ENCODE data around the gene NIPBL.
A peak's percentile ranks its signal among the peaks of the same experiment; 100 is the strongest.
"Not testable (repeated sequence)": the region's sequence is repeated elsewhere in the genome, so short reads cannot be mapped to it uniquely, and the experiment has no call there.

NIPBL gene

DNA sequence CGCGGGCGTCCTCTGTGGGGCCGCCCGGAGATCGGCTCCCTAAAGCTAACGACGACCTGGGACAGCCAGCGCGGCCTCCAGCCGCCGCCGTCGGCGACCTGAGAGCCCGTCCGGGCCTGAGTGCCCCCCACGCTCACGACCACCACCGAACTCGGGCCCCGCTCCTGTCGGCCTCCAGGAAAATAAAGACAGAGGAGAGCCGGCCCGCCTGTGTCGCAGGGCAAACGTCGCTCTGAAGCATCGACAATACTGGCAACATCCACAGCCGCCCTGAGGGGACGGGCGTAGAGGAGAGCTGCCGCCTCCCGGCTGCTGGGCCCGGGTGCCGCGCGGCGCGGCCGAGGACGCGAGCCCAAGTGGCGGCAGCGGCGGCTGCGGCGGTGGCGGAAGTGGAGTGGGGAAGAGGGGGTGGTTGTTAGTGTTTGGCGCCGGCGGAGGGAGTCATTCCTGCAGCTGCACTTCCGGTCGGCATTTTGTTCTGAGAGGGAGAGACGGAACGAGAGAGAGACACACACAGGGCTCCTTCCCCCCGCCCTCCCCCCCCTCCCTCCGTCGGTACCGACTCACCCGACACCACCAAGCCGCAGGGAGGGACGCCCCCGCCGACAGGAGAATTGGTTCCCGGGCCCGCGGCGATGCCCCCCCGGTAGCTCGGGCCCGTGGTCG lies at the start of gene NIPBL:
Gene NIPBL, plus strand, starts transcription at position 471 of the 666 bp plus-strand sequence. CDS start 76,928 bp downstream, outside the sequence.
- peak; percentile 61 to 72 (median 67) for DNase-seq (ENCODE audit: low read depth in 2 of 3, low spot score in 2 of 3)

DNA sequence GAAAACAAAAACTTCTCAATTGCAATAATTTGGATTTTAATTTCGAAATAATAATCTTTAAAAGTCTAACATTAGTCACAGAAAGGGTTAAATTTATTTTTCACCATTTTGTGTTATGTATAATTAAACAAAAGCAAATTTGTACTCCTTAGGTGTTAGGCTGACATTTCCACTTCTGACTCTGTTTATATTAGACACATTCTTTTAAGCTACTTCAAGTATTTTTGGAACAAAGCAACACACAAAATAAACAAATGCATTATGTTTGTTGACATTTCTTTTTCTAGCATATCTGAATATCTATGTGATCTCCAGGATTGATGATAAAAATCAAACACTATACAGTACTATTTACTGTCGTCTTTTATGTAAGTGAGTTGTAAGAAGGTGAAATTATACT lies 44.3 kb upstream of the NIPBL start:
- no peak for DNase-seq (ENCODE audit: low read depth in 2 of 3, low spot score in 2 of 3)

GRCh38 chr5:36836831-36837230 lies 39.7 kb upstream of the NIPBL start:
- no peak for DNase-seq (ENCODE audit: low read depth in 2 of 3, low spot score in 2 of 3)

DNA sequence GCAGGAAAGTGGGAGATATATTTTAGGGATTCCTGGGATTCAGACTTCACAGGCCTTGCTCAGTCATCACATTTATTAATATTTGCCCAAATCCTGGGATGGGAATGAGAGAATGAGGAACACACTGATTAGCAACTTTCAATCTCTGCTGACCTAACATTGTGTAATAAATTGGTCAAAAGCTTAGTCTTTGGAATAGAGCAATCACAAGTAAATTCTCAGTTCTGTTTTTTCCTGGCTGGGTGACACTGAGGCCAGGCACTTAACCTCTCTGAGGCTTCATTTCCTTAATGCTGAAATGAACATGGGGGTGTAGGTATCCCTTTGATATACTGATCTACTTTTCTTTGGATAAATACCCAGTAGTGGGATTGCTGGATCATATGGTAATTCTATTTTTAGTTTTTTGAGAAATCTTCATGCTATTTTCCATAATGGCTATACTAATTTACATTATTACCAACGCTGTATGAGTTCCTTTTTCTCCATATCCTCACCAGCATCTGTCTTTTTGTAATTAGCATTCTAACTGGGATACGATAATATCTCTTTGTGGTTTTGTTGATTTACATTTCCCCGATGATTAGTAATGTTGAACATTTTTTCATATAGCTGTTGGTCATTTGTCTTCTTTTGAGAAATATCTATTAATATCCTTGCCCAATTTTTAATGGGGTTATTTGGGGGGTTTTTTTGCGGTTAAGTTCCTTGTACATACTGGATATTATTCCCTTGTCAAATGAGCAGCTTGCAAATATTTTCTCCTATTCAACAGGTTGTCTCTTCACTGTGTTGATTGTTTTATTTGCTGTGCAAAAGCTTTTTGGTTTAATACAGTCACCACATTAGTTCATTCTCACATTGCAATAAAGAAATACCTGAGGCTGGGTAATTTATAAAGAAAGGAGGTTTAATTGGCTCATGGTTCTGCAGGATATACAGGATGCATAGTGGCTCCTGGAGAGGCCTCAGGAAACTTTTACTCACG lies 36.8 kb upstream of the NIPBL start:
- DNase-seq (ENCODE audit: low read depth in 2 of 3, low spot score in 2 of 3): no peak

DNA sequence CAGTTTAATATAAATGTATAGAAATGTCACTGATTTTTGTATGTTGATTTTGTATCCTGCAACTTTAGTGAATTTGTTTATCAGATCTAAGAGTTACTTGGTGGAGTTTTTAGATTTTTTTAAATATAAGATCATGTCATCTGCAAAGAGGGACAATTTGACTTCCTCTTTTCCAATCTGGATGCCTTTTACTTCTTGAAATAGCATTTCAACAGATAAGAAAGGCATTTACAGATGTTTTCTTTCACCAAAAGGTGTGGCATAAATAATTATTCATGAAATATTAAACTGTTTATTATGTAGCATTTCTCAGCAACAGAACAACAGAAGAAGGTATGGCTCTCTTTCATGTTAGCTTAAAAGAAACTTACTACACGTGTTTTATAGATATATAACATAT lies 34.9 kb upstream of the NIPBL start:
- no peak for DNase-seq (ENCODE audit: low read depth in 2 of 3, low spot score in 2 of 3)

GRCh38 chr5:36842087-36842486 lies 34.5 kb upstream of the NIPBL start:
- DNase-seq (ENCODE audit: low read depth in 2 of 3, low spot score in 2 of 3): no peak

DNA sequence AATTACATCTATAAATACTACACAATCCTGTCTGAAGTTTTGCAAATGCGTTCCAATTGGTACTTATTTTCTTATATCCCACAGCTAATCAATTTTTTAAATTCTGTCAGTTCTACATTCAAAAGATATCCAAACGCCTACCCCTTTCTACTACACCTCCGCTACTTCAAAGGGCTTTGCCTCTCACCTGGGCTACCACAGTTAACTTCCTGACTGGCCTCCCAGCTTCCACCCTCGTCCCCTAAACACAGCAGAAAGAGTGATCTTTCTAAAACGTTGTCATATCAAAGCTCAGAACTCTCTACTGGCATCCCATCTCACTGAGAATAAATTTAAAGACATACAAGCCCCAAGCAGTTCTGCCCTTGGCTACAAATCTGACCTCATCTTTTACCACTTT lies 32.3 kb upstream of the NIPBL start:
- no peak for DNase-seq (ENCODE audit: low read depth in 2 of 3, low spot score in 2 of 3)

DNA sequence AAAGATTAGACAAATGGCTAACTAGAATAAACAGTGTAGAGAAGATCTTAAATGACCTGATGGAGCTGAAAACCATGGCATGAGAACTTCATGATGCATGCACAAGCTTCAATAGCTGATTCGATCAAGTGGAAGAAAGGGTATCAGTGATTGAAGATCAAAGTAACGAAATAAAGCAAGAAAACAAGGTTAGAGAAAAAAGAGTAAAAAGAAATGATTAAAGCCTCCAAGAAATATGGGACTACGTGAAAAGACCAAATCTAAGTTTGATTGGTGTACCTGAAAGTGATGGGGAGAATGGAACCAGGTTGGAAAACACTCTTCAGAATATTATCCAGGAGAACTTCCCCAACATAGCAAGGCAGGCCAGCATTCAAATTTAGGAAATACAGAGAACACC lies 28.0 kb upstream of the NIPBL start:
- DNase-seq (ENCODE audit: low read depth in 2 of 3, low spot score in 2 of 3): not testable (repeated sequence)

GRCh38 chr5:36852903-36853302 lies 23.7 kb upstream of the NIPBL start:
- DNase-seq (ENCODE audit: low read depth in 2 of 3, low spot score in 2 of 3): not testable (repeated sequence)

GRCh38 chr5:36854402-36855140 lies 22.0 kb upstream of the NIPBL start:
- no peak for DNase-seq (ENCODE audit: low read depth in 2 of 3, low spot score in 2 of 3)

GRCh38 chr5:36855141-36855495 lies 21.5 kb upstream of the NIPBL start:
- no peak for DNase-seq (ENCODE audit: low read depth in 2 of 3, low spot score in 2 of 3)

DNA sequence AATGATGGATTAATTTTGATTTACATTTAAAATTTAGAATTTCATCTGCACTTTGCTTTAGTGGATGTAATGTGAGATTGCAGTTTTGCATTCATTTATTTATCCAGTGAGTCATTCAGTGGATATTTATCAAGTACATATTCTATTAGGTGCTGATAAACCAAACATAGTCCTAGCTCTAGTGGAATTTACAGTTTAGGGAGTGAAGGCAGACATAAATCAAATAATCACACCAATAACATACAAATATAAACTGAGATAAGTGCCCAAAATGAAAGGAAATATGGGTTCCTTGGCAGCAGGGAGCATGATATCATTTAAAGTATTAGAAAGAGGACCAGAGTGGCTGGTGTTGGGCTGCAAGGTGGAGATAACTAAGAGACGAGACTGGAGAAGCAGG lies 14.7 kb upstream of the NIPBL start:
- no peak for DNase-seq (ENCODE audit: low read depth in 2 of 3, low spot score in 2 of 3)

DNA sequence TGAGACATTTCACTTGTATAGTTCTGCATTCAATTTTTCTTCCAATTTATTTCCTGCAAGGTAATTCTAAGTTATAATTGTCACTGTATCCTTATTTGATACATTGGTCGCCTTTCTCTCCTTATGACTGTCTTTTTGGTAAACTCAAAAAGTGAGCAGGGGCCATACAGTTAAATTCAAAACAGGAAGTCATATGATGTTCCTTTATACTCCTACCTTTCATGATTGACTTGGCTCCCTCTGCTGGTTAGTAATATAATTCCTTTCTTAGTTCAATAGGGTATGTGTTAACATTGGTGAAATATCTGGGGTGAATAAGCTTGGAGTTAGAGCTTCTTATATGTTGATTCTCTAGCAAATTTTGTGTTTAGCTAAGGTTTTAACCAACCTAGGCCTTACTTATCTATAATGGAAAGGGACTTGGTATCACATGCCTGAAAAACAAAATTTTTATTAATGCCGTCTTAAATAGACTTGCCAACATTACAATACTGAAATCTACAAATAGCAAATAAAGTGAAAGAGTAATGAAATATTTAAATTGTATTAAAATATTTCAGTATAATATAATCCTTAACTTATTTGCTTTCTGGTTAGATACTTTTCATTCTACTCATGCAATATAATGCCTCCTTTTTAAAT lies 6.0 kb upstream of the NIPBL start:
- DNase-seq (ENCODE audit: low read depth in 2 of 3, low spot score in 2 of 3): no peak

GRCh38 chr5:36874465-36874864 lies 2.1 kb upstream of the NIPBL start:
- no peak for DNase-seq (ENCODE audit: low read depth in 2 of 3, low spot score in 2 of 3)

DNA sequence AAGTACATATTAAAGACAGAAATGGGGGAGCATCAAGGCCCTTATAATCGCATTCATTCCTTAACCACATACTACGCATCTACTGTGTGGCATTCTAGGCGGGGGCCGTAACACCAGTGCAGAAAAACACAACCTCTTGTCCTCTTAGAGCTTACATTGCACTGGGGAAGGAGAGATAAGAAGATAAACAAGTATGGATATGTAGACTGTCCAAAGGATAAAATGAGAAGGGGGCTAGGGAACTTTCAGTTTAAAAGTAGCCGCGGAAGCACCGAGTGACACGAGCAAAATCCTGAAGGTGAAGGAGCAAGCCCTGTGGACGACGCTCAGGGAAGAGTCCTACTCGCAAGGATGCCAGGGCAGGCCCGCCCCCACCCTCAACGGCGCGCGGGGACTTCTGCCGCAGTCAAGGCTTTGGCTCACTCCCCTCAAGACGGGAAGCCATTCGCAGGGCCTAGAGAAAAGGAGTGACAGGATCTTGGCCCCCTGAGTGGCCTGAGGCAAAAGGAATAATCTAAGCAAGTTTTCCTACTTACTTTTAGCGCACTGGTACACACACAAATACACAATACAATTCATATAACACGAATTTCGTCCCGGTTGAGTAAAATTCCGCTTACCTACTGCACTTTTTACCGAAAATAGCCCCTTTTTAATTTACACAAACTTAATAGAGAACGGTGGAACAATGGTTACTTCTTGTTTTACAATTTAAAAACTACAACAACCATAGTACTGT lies 1.3 kb upstream of the NIPBL start:
- DNase-seq (ENCODE audit: low read depth in 2 of 3, low spot score in 2 of 3): peak; percentile 18 to 23 (median 19)

- peak; percentile 42 to 58 (median 44) for DNase-seq (ENCODE audit: low read depth in 2 of 3, low spot score in 2 of 3)
Observed at GRCh38 chr5:36875790-36876298, 725 bp upstream of the NIPBL start.

GRCh38 chr5:36876965-36877666 lies 547 bp downstream of the NIPBL start:
- peak; percentile 27 to 41 (median 30) for DNase-seq (ENCODE audit: low read depth in 2 of 3, low spot score in 2 of 3)

GRCh38 chr5:36877667-36878391 lies 1.3 kb downstream of the NIPBL start:
- DNase-seq (ENCODE audit: low read depth in 2 of 3, low spot score in 2 of 3): no peak

All from activated CD8-positive, alpha-beta memory T cell treated with anti-CD3 and anti-CD28 coated beads for 48 hours (primary cell).